Measurements from ENCODE around the gene XPO6.
"Not testable (repeated sequence)": the region's sequence is repeated elsewhere in the genome, so short reads cannot be mapped to it uniquely, and the experiment has no call there.

The XPO6 gene, protein sequence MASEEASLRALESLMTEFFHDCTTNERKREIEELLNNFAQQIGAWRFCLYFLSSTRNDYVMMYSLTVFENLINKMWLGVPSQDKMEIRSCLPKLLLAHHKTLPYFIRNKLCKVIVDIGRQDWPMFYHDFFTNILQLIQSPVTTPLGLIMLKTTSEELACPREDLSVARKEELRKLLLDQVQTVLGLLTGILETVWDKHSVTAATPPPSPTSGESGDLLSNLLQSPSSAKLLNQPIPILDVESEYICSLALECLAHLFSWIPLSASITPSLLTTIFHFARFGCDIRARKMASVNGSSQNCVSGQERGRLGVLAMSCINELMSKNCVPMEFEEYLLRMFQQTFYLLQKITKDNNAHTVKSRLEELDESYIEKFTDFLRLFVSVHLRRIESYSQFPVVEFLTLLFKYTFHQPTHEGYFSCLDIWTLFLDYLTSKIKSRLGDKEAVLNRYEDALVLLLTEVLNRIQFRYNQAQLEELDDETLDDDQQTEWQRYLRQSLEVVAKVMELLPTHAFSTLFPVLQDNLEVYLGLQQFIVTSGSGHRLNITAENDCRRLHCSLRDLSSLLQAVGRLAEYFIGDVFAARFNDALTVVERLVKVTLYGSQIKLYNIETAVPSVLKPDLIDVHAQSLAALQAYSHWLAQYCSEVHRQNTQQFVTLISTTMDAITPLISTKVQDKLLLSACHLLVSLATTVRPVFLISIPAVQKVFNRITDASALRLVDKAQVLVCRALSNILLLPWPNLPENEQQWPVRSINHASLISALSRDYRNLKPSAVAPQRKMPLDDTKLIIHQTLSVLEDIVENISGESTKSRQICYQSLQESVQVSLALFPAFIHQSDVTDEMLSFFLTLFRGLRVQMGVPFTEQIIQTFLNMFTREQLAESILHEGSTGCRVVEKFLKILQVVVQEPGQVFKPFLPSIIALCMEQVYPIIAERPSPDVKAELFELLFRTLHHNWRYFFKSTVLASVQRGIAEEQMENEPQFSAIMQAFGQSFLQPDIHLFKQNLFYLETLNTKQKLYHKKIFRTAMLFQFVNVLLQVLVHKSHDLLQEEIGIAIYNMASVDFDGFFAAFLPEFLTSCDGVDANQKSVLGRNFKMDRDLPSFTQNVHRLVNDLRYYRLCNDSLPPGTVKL

DNA sequence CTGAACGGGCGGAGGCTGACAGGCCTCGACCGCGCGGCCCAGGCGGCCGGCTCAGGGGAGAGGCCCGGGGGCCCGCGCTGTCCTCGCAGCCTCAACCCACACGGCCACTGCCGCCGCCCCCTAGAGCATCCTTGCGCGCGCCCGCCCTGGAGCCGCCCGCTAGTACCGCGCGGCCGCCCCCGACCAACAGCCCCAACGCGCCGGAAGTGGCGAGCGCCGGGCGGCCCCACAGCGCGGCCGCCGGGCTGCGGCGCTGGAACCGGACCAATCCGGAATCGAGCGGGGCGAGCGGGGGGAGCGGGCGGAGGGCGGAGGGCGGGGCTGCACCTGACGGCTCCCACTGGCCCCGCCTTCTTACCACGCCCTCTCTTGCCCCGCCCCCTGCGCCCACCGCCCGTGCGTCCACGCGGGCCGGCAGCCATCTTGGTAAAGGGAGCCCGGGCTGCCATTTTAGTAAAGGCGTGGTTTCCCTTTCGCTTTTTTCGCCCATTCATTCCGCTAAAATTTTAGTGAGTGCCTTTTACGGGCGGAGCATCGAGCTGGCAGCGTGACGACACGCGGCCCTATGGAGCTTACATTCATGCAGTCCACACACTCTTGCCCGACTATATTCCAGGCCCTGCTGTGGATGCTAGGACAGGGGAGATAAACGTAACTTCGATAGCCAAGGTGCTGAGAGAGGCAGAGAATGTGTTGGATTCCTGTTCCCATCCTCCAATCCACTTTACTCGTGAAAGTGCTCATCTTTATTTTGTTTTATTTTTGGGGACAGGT lies at the start of gene XPO6:
Gene XPO6 (minus strand): TSS at position 208 of the 774 bp plus-strand sequence. CDS start 597 bp downstream, outside the sequence.
- peak; percentile 95 for DNase-seq (ENCODE audit: low spot score)

DNA sequence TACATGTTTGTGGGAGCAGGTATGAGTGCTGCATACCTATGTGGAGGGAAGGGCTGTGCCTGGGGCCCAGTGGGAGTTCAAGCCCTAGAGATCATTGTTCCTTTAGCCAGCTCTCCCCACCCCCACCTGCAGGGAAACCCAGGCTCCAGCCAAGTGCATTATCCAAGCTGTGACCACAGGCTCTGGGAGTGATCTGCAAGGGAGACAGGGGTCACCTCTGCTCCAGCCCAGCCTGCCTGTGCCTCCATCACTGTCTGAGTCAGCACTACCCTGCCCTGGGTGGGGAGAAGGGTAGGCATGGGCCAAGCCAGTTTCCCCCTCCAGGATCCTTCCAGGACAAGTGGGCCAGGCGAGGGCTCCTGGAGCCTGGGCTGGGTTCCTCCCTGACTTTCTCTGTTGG lies 48.4 kb upstream of the XPO6 start:
- no peak for DNase-seq (ENCODE audit: low spot score)

DNA sequence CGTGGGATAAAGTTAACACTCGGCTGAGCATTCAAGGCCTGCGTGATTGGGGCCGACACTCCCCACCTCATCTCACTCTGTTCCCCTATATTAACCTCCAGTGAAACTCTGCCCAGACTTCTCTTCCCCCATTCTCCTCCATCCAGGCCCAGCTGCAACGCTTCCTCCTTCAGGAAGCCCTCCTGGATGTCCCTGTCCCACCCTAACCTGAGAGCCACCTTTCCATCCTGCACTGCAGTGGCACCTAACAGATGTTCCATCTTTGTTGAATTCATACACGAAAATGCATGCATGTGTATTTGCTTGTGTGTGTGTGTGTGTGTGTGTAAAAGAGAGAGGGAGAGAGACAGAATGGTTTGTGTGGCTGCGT lies 48.0 kb upstream of the XPO6 start:
- no peak for DNase-seq (ENCODE audit: low spot score)

DNA sequence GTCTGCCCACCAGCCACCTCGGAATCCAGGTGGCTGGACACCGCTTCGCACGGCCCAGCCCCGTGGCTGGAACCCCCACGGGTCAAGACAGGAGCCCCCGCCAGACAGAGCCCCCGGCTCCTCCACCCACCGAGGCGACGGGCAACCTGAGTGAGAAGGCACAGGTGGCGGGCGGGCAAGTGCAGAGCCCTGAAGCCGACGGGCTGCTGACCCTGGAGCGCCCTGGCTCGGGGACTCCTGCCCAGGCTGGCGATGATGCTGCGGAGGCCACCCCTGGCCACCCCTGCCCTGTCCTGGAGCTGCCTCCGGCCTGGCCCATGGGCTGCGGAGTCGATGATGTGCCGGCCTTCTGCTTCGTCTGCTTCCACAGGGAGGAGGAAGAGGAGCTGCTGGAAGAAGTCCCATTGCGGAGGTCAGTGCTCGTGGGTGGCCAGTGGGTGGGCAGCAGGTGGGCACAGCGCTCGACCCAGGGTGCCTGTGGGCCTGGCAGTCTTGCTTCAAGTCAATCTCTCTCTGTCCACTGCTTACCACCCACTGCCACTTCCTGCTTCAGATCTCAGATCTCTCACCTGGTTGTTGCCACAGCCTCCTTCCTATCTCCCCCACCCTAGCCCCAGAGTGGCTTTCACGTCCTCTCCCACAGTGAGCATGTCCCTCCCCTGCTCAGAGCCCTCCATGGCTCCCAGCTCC lies 47.5 kb upstream of the XPO6 start:
- DNase-seq (ENCODE audit: low spot score): no peak

DNA sequence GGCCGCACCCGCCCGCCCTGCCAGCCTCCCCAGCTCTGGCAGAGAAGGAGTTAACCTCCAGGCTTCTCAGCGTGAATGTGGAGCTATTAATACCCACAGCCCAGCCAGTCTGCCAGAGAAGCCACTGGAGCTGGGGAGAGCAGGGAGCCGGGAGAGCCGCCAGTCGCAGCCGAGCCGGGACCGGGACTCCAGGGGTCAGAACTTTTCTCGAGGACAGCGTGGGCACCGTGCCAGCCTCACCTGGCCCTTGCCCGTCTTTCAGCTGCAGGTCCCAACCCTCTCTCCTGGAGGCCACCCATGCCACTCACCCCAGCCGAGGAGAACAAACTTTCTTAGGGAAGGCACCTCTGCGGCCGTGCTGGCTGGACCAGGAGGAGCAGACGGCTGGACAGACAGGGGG lies 46.8 kb upstream of the XPO6 start:
- DNase-seq (ENCODE audit: low spot score): peak; percentile 6

DNA sequence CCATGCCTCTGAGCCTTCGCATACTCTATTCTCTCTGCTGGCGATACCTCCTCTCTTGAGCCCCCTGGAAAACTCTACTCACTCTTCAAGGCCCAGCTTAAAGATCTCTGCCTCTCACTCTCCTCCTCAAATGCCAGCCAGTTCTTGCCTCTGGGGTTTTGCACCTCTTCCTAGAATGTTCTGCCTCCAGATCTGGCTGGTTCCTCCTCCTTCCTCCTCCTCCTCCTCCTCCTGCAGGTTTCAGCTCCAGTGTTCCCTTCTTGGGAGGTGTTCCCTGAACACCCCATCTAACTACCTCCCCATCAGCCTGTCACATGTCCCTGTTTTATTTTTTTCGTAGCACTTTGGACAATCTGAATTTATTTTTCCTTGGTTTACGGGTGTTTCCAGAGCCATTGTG lies 45.5 kb upstream of the XPO6 start:
- no peak for DNase-seq (ENCODE audit: low spot score)

DNA sequence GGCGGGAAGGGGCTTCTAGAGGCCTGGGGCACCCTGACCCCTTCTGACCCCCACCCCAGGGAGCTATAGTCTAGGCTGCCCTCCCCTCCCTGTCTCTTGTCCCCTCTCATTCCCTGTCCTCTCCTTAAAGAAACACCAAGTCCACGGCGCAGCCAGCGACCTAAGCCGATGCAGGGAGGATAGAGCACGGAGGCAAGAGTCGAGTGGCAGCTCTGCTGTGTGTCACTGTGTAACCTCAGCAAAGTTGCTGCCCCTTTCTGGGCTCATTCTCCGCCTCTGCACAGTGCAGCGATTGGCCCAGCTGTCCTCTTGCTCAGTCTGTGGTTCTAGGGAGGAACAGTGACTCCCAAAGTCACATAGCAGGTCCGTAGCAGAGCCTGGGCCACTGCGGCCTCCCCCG lies 44.1 kb upstream of the XPO6 start:
- no peak for DNase-seq (ENCODE audit: low spot score)

DNA sequence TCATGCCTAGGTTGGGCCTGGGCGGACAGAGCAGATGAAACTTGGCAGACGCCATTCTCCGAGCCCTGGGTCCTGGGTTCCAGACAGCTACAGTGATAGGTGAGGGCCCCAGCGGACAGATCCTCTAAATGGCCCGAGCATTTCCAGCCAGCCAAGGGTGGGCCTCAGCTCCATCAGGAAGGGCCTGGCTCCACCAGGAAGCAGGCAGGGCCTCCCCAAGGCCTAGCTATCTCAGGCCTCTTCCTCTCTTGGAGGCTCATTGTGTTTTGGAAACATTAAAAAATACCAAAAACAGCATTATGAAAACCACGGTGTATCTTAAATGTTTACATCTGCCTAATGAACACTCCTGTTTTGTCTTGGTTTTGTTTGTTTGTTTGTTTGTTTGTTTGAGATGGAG lies 42.4 kb upstream of the XPO6 start:
- no peak for DNase-seq (ENCODE audit: low spot score)

DNA sequence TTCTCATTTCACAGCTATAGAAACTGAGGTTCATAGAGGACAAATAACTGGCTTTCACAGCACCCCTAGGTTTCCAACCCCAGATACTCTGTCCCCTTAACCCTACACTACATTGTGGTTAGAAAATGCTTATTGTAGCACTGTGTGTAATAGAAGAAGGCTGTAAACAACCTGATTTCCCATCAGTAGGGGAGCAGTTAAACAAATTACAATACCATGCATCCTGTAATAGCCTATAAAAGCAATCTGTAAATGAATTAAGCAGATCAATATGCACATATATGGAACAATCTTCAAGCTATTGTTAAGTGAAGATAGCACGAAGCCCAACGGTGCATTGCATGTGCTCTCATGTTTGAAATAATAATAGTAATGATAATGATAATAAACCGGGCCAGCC lies 39.2 kb upstream of the XPO6 start:
- DNase-seq (ENCODE audit: low spot score): no peak

DNA sequence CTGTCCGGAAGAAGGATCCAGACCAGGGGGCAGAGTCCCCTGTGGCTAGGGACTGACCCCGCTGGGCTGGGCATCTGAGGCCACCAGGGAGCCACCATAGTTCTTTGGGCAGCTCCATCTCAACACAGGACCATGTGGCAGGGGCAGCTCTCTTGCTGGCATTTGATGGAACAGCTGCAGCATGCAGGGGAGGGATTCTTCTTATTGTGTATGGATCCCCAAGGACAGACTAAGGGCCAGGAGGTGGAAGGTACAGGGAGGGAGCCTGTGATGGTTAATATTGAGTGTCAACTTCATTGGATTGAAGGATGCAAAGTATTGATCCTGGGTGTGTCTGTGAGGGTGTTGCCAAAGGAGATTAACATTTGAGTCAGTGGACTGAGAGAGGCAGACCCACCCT lies 37.7 kb upstream of the XPO6 start:
- DNase-seq (ENCODE audit: low spot score): not testable (repeated sequence)

DNA sequence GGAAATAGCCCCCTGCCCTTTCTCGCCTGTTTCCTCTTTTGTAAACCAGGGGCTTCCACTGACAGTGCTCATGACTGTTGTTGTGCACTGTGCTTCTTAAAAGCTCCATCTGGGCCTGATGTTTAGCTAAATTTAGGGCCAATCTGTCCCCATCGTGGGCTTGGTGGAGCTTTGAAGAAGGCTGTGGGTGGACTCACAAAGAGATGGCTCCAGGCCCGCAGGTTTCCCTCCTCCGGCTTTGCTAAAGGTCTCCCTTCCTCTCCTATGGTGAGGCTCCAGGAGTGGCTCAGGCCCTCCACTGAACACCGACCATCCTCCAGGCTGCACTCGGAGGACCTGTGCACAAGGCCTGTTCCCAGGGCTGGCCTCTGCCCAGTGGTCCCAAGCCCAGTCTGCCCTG lies 30.2 kb upstream of the XPO6 start:
- no peak for DNase-seq (ENCODE audit: low spot score)

DNA sequence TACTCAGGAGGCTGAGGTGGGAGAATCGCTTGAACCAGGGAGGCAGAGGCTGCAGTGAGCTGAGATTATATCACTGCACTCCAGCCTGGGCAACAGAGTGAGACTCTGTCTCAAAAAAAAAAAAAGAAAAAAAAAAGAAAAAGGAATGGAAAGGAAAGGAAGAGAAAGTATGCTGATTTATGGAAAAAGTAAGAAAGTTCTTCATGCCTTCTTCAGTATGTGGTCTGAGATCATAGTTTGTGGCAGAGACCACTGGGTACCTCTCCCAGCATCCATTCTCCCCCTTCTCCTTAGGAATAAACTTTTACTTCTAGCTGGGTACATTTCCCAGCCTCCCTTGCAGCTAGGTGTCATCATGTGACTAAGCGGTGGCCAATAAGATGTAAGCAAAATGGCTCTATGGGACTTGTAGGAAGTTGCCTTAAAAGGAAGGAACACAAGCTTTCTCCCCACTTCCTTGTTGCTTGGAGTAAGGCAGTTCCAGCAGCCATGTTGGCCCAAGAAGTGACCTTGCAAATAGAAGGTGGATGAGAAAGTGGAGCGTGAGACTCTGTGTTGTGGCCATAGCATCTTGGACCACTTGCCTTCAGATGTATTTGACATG lies 26.1 kb upstream of the XPO6 start:
- peak; percentile 8 for DNase-seq (ENCODE audit: low spot score)

DNA sequence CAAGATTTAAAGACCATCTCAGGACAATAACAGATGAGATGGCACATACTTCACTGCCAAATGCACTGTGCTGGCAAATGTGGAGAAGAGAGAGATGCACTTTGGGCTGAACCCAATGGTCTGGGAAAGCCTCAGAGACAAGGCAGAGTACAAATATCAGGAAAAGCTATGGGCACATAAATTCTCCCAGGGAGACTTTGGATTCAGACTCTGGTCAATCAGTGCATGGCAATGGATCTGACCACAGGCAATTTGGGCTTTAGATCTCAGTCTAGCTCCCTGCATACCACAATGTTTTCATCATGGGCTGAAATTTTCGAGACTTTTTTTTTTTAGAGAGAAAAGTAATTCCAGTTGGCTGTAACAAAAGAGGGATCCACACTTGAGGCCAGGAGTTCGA lies 20.0 kb upstream of the XPO6 start:
- DNase-seq (ENCODE audit: low spot score): no peak

DNA sequence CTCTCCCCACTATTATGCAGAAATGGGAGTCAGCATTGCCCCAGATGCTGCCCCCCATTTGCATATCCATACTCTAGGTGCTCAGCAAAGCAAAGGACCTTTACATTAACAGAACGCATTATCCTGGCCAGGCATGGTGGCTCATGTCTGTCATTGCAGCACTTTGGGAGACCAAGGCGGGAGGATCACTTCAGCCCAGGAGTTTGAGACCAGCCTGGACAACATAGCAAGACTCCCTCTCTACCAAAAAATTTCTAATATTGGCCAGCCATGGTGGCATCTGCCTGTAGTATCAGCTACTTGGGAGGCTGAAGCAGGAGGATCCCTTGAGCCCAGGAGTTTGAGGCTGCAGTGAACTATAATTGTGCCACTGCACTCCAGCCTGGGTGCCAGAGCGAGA lies 12.1 kb upstream of the XPO6 start:
- DNase-seq (ENCODE audit: low spot score): not testable (repeated sequence)

DNA sequence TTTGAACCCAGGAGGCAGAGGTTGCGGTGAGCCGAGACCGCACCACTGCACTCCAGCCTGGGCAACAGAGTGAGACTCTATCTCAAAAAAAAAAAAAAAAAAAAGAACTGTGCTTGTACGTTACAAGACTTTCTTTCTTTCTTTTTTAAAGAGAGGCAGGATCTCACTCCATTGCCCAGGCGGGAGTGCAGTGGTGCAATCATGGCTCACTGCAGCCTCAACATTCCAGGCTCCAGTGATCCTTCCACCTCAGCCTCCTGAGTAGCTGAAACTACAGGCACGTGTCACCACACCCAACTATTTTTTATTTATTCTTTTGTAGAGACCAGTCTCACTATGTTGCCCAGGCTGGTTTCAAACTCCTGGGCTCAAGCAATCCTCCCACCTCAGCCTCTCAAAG lies 8.0 kb upstream of the XPO6 start:
- DNase-seq (ENCODE audit: low spot score): not testable (repeated sequence)

DNA sequence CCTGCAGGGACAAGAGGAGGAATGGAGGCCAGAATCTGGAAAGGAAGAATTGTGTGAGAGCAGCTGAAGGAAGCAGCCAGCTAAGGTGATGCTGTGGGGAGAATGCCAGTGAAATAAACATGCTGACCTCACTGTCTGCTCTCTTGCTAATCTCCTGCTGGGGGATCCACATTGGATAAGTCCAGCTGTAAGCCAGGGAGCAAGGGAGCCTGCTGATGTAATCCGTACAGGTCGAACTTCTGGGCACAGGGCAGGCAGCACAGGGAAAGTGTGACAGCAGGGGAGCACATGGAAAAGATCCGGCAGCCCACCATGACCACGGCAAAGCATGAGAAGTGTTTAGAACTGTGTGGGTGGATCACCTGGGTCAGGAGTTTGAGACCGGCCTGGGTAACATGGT lies 7.5 kb upstream of the XPO6 start:
- DNase-seq (ENCODE audit: low spot score): no peak

DNA sequence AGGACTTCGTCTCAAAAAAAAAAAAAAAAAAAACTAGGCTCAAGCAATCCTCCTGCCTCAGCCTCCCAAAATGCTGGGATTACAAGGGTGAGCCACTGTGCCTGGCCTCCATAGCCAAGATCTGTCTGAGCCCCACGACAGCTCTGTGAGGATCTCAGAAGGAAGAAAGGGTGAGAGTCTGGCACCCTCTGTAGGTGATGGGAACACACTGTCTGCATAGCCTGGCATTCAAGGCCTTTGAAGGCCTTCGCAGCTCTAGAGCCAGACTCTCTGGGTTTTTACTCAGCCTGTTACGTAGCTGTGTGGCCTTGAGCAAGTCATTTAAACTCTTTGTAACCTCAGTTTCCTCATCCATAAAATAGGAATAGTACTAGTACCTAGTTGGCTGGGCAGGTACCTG lies 6.3 kb upstream of the XPO6 start:
- peak; percentile 48 for DNase-seq (ENCODE audit: low spot score)

DNA sequence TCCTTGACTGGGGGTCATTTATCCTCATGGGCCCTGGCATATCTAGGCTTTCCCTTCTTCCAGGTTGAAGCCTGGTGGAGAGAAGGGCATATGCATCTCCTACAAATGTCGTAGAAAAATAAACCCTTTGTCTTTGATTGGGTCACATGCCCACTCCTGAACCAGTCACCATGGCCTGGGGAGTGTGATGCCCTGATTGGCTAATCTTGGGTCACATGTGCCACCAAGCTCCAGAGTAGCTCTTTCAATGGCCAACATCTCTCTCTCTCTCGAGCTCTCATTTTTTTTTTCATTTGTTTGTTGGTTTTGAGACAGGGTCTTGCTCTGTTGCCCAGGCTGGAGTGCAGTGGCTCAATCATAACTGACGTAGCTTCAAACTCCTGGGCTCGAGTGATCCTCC lies 5.6 kb upstream of the XPO6 start:
- DNase-seq (ENCODE audit: low spot score): no peak

DNA sequence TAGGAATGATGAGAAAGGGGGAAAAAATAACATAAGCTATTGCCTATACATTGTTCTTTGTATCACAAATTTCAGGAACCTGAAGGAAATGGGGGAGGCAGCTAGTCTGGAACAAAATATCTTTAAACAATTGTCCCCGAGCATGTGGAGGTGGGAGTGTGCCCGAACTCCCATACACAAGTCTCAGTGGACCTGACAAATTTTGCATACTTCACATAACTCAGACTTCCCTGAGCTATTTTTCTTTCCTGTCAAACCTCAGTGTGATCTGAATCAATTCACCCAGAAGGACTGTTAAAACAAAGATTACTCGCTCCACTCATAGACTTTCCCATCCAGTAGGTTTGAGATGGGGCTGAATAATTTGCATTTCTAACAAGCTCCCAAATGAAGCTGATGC lies 1.6 kb upstream of the XPO6 start:
- no peak for DNase-seq (ENCODE audit: low spot score)

DNA sequence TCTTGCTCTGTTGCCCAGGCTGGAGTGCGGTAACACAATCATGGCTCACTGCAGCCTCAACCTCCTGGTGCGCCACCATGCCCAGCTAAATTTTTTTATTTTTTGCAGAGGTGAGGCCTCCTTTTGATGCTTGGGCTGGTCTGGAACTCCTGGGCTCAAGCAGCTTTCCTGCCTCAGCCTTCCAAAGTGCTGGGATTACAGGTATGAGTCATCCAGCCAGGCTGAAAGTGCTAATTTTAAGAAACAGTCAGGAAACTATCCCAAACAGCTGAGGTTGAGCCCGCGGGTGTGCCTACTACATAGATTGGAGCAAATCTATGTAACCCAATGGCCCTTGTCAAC lies 738 bp upstream of the XPO6 start:
- DNase-seq (ENCODE audit: low spot score): peak; percentile 41

DNA sequence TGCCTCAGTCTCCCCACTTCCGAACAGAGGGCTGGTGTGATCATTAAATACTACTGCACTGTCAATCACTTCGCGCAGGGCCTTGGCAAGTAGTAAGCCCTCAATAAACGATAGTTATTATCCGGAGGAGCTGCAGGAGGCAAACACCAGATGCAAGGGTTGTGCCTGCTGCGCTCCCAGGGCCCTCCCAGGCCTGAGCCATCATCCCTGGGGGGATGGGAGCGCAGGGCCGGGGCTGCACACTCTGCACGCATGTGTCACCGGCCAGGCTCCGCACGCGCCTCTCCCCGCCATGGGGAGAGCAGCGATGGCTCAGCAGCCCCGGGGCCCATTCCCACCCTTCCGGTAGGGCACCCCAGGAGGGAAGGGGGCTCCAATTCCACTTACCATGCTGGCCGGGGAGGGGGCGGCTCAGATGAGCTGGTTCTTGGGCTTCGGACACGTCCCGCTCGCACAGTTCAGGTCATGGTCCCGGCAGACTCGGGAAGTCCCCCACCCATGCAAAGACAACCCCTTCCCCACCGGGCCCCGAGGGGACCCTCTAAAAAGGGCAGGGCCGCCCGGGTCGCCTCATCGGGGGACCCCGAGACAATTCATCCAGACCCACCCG lies 681 bp downstream of the XPO6 start:
- DNase-seq (ENCODE audit: low spot score): peak; percentile 82
